HUES48 (cell line): ENCODE measurements around the gene PCDHB8.
A peak's percentile ranks its signal among the peaks of the same experiment; 100 is the strongest.
"Not testable (repeated sequence)": the region's sequence is repeated elsewhere in the genome, so short reads cannot be mapped to it uniquely, and the experiment has no call there.

Experiments
- H3K27ac ChIP-seq: one replicate; pipeline ENCODE4 v1.7.0; 2013; ENCODE audit warnings: low read depth, low read length, inconsistent platforms
- H3K27me3 ChIP-seq: 2 replicates; pipeline ENCODE4 v1.6.1; 2013; ENCODE audit warnings: mild to moderate bottlenecking, low read length; ENCODE audit not compliant: control insufficient read depth, insufficient read depth
- H3K36me3 ChIP-seq: 2 replicates; pipeline ENCODE4 v1.6.1; 2013; ENCODE audit warnings: low read length; ENCODE audit not compliant: control insufficient read depth, insufficient read depth
- H3K4me1 ChIP-seq: 2 replicates; pipeline ENCODE4 v1.6.1; 2013; ENCODE audit warnings: mild to moderate bottlenecking, low read length; ENCODE audit not compliant: control insufficient read depth, insufficient read depth
- H3K4me3 ChIP-seq: 2 replicates; pipeline ENCODE4 v1.5.1; 2013; ENCODE audit warnings: mild to moderate bottlenecking, low read depth, low read length
- H3K9ac ChIP-seq: 2 replicates; pipeline ENCODE4 v1.6.1; 2013; ENCODE audit warnings: mild to moderate bottlenecking, low read depth, low read length, moderate library complexity
- H3K9me3 ChIP-seq: 2 replicates; pipeline ENCODE4 v1.6.1; 2013; ENCODE audit warnings: low read length; ENCODE audit not compliant: control insufficient read depth, insufficient read depth

PCDHB8 gene

GRCh38 chr5:141186897-141187512 is 9.4 kb downstream of the PCDHB8 start, which contains the start of gene PCDHB9:
Gene PCDHB9 (plus strand): TSS chr5:141187161. CDS start chr5:141187319, 158 bp downstream.
- H3K4me3 ChIP-seq, result peak within 1 kb of the TSS; percentile 41
- H3K4me1 ChIP-seq, result 0 out of 2 replicates have a peak, but pooled peaks cover 2% of the 10 kb centered on the region
- H3K27ac ChIP-seq, result no peak within 1 kb of the TSS
- peaks cover 3% of the 10 kb centered on the region; the same call in 1 of the 2 replicates for H3K9me3 ChIP-seq
- H3K9ac ChIP-seq, result no peak within 1 kb of the TSS
- H3K36me3 ChIP-seq, result no peaks in the 10 kb centered on the region
- no peaks in the 10 kb centered on the region for H3K27me3 ChIP-seq

DNA sequence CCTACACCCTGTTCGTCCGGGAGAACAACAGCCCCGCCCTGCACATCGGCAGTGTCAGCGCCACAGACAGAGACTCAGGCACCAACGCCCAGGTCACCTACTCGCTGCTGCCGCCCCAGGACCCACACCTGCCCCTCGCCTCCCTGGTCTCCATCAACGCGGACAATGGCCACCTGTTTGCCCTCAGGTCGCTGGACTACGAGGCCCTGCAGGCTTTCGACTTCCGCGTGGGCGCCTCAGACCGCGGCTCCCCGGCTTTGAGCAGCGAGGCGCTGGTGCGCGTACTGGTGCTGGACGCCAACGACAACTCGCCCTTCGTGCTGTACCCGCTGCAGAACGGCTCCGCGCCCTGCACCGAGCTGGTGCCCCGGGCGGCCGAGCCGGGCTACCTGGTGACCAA is 11.1 kb downstream of the PCDHB8 start:
- peaks cover 12% of the 10 kb centered on the region for H3K27me3 ChIP-seq
- not testable (repeated sequence) for H3K27ac ChIP-seq, H3K9ac ChIP-seq, H3K4me3 ChIP-seq, H3K9me3 ChIP-seq, H3K4me1 ChIP-seq, H3K36me3 ChIP-seq

- H3K27ac ChIP-seq, H3K36me3 ChIP-seq, H3K9me3 ChIP-seq, H3K4me3 ChIP-seq, H3K9ac ChIP-seq, H3K4me1 ChIP-seq: not testable (repeated sequence)
- H3K27me3 ChIP-seq, result peaks cover 13% of the 10 kb centered on the region
Observed at GRCh38 chr5:141189131-141189530, 11.5 kb downstream of the PCDHB8 start.

DNA sequence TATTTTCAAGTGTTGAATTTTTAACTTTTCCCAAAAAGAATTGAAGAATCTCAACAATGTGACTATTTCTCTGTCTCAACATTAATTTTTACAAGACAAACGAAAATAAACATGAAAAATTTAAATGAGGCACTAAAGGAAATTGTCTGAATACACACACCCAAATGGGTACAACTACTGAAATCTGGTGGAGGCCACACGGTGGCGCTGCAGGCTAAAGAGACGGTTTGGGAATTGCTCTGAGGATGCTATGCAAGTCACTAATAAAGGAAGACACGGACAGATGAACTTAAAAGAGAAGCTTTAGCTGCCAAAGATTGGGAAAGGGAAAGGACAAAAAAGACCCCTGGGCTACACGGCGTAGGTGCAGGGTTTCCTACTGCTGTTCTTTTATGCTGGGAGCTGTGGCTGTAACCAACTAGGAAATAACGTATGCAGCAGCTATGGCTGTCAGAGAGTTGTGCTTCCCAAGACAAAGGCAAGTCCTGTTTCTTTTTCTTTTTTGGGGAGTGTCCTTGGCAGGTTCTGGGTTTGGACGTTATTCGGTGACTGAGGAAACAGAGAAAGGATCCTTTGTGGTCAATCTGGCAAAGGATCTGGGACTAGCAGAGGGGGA is 14.6 kb downstream of the PCDHB8 start, which contains the start of gene PCDHB10:
Gene PCDHB10, plus strand, starts transcription at position 244 of the 616 bp plus-strand sequence. Its CDS starts 200 bp downstream, at position 444.
- Histone ChIP-seq H3K4me3 (peak within 1 kb of the TSS; percentile 55), H3K36me3 (no peaks in the 10 kb centered on the region), H3K9me3 (peaks cover 6% of the 10 kb centered on the region), H3K27ac (no peak within 1 kb of the TSS), H3K9ac (no peak within 1 kb of the TSS), H3K4me1 (no peaks in the 10 kb centered on the region), H3K27me3 (peaks cover 23% of the 10 kb centered on the region)

DNA sequence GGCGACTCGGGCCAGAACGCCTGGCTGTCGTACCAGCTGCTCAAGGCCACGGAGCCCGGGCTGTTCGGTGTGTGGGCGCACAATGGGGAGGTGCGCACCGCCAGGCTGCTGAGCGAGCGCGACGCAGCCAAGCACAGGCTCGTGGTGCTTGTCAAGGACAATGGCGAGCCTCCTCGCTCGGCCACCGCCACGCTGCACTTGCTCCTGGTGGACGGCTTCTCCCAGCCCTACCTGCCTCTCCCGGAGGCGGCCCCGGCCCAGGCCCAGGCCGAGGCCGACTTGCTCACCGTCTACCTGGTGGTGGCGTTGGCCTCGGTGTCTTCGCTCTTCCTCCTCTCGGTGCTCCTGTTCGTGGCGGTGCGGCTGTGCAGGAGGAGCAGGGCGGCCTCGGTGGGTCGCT is 16.7 kb downstream of the PCDHB8 start:
- H3K4me1 ChIP-seq, H3K4me3 ChIP-seq, H3K36me3 ChIP-seq, H3K27ac ChIP-seq, H3K9ac ChIP-seq, H3K9me3 ChIP-seq: not testable (repeated sequence)
- H3K27me3 ChIP-seq, result peaks cover 23% of the 10 kb centered on the region

- no peaks in the 10 kb centered on the region for H3K4me1 ChIP-seq
Observed at GRCh38 chr5:141196363-141196762, 18.8 kb downstream of the PCDHB8 start.

DNA sequence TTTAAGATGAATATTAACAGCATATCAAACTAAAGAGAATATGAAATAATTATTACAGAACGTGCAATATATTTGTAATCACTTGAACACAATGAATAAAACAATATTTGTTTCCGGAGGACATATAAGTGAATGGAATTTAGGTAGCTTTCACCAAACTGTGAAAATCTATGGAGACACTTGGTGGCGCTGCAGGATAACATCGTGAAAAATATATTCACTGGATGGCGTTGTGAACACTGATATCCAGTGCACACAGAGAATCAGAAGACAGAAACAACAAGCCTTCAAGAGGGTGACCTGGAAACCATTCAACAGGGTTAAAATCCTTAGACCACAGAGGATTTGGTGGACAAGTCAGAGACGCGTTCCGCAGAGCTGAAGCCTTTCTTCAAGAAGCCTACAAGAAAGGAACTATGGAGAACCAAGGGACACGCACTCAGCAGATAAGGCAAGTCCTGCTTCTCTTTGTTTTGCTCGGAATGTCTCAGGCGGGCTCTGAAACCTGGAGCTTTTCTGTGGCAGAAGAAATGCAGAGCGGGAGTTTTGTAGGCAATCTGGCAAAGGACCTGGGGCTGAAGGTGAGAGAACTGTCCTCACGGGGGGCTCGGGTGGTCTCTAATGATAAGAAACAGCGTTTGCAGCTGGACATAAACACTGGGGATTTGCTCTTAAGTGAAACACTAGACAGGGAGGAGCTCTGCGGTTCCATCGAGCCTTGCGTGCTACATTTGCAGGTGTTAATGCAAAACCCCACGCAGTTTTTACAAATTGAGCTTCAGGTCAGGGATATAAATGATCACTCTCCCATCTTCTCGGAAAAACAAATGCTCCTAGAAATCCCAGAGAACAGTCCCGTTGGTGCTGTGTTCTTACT is 22.0 kb downstream of the PCDHB8 start, which contains the start of gene PCDHB11:
Gene PCDHB11, plus strand, starts transcription at position 269 of the 877 bp plus-strand sequence. Its CDS starts 148 bp downstream, at position 417.
- H3K27me3 ChIP-seq, result peaks cover 19% of the 10 kb centered on the region
- no peak within 1 kb of the TSS for H3K4me3 ChIP-seq
- H3K9ac ChIP-seq, result no peak within 1 kb of the TSS
- no peaks in the 10 kb centered on the region for H3K36me3 ChIP-seq
- H3K27ac ChIP-seq, result no peak within 1 kb of the TSS
- H3K9me3 ChIP-seq, result peaks cover 6% of the 10 kb centered on the region
- no peaks in the 10 kb centered on the region for H3K4me1 ChIP-seq

More at GRCh38 chr5:141196363-141196762, 18.8 kb downstream of the PCDHB8 start:
- Histone ChIP-seq H3K27ac (no peak overlapping the region), H3K9ac (no peak overlapping the region), H3K27me3 (peaks cover 33% of the 10 kb centered on the region), H3K36me3 (no peaks in the 10 kb centered on the region), H3K4me3 (no peak overlapping the region), H3K9me3 (peaks cover 6% of the 10 kb centered on the region)

- H3K4me3 ChIP-seq, H3K9ac ChIP-seq, H3K9me3 ChIP-seq, H3K36me3 ChIP-seq, H3K27ac ChIP-seq, H3K4me1 ChIP-seq: not testable (repeated sequence)
- H3K27me3 ChIP-seq, result peaks cover 10% of the 10 kb centered on the region; the same call in 1 of the 2 replicates
Observed at GRCh38 chr5:141201126-141201525, 23.5 kb downstream of the PCDHB8 start.

DNA sequence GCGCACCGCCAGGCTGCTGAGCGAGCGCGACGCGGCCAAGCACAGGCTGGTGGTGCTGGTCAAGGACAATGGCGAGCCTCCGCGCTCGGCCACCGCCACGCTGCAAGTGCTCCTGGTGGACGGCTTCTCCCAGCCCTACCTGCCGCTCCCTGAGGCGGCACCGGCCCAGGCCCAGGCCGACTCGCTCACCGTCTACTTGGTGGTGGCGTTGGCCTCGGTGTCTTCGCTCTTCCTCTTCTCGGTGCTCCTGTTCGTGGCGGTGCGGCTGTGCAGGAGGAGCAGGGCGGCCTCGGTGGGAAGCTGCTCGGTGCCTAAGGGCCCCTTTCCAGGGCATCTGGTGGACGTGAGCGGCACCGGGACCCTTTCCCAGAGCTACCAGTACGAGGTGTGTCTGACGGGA is 24.1 kb downstream of the PCDHB8 start:
- H3K27ac ChIP-seq, H3K9ac ChIP-seq, H3K9me3 ChIP-seq, H3K4me1 ChIP-seq, H3K36me3 ChIP-seq, H3K4me3 ChIP-seq: not testable (repeated sequence)
- H3K27me3 ChIP-seq, result peaks cover 10% of the 10 kb centered on the region; the same call in 1 of the 2 replicates

GRCh38 chr5:141208478-141208877 is 30.9 kb downstream of the PCDHB8 start, which contains the start of gene PCDHB12:
Gene PCDHB12 (plus strand): TSS chr5:141208719. CDS start chr5:141208908, 189 bp downstream.
- H3K36me3 ChIP-seq, result no peaks in the 10 kb centered on the region
- no peak within 1 kb of the TSS for H3K9ac ChIP-seq
- peaks cover 4% of the 10 kb centered on the region; the same call in 1 of the 2 replicates for H3K9me3 ChIP-seq
- H3K27me3 ChIP-seq, result no peaks in the 10 kb centered on the region
- H3K27ac ChIP-seq, result no peak within 1 kb of the TSS
- H3K4me3 ChIP-seq, result no peak within 1 kb of the TSS
- no peaks in the 10 kb centered on the region for H3K4me1 ChIP-seq
